Measurements from ENCODE around the gene MINDY1. TPM values are rescaled to one million over a fixed set of nuclear protein-coding genes. Genes with fewer than 3 reads are reported as not detected.

MINDY1 gene
- total RNA-seq, 1 donor from 2014 or later, result 9.9 TPM

- no peak for DNase-seq (ENCODE audit: low read depth in 2 of 2)
Measured at GRCh38 chr1:150967936-150968335, 38.8 kb downstream of the MINDY1 start.

- DNase-seq (ENCODE audit: low read depth in 2 of 2), result no peak
Measured at GRCh38 chr1:150966011-150966410, 40.7 kb downstream of the MINDY1 start.

GRCh38 chr1:150965605-150966004 lies 41.1 kb downstream of the MINDY1 start:
- no peak for DNase-seq (ENCODE audit: low read depth in 2 of 2)

- DNase-seq (ENCODE audit: low read depth in 2 of 2), result no peak
Measured at GRCh38 chr1:150964164-150964489, 42.6 kb downstream of the MINDY1 start.

GRCh38 chr1:150963321-150964163 lies 43.2 kb downstream of the MINDY1 start:
- DNase-seq (ENCODE audit: low read depth in 2 of 2), result no peak

GRCh38 chr1:150961756-150962155 lies 44.9 kb downstream of the MINDY1 start:
- DNase-seq (ENCODE audit: low read depth in 2 of 2), result no peak

GRCh38 chr1:150960646-150961045 lies 46.1 kb downstream of the MINDY1 start:
- no peak for DNase-seq (ENCODE audit: low read depth in 2 of 2)

- no peak for DNase-seq (ENCODE audit: low read depth in 2 of 2)
Measured at GRCh38 chr1:150957666-150958065, 49.0 kb downstream of the MINDY1 start.

GRCh38 chr1:150955280-150955679 lies 51.4 kb downstream of the MINDY1 start:
- no peak for DNase-seq (ENCODE audit: low read depth in 2 of 2)

- DNase-seq (ENCODE audit: low read depth in 2 of 2), result no peak
Measured at GRCh38 chr1:150954708-150955107, 52.0 kb downstream of the MINDY1 start.

Other genes with a start within 250 kb of the MINDY1 start
- gene CTSS, start 241.1 kb downstream of the MINDY1 start, total RNA-seq, result 31.4 and 38.3 TPM in 2 replicates
- 0.60 and 0.65 TPM in 2 replicates for gene CTSK, start 198.6 kb downstream of the MINDY1 start, total RNA-seq
- 12.9 and 19.0 TPM in 2 replicates for gene ARNT, start 130.3 kb downstream of the MINDY1 start, total RNA-seq
- gene CTXND2, start 119.8 kb downstream of the MINDY1 start, total RNA-seq, result not detected in 2 replicates
- gene SETDB1, start 80.5 kb downstream of the MINDY1 start, total RNA-seq, result 21.1 and 28.6 TPM in 2 replicates
- 66.7 and 97.4 TPM in 2 replicates for gene CERS2, start 32.1 kb downstream of the MINDY1 start, total RNA-seq
- not detected in 2 replicates for gene ANXA9, start 24.6 kb downstream of the MINDY1 start, total RNA-seq
- 3.5 and 5.6 TPM in 2 replicates for gene PRUNE1, start 1.5 kb upstream of the MINDY1 start, total RNA-seq
- under 0.01 and 0.20 TPM in 2 replicates for gene BNIPL, start 29.7 kb upstream of the MINDY1 start, total RNA-seq
- gene C1orf56, start 40.8 kb upstream of the MINDY1 start, total RNA-seq, result 0.79 and 0.87 TPM in 2 replicates
- 40.5 and 54.8 TPM in 2 replicates for gene CDC42SE1, start 52.7 kb upstream of the MINDY1 start, total RNA-seq
- gene MLLT11, start 53.5 kb upstream of the MINDY1 start, total RNA-seq, result 1.4 and 2.8 TPM in 2 replicates
- gene GABPB2, start 63.9 kb upstream of the MINDY1 start, total RNA-seq, result 3.3 and 5.4 TPM in 2 replicates
- gene SEMA6C, start 139.7 kb upstream of the MINDY1 start, total RNA-seq, result 4.8 and 12.7 TPM in 2 replicates
- 0.20 TPM in 1 of 2 replicates, not detected in the other for gene TNFAIP8L2, start 149.7 kb upstream of the MINDY1 start, total RNA-seq
- gene LYSMD1, start 159.0 kb upstream of the MINDY1 start, total RNA-seq, result 2.0 and 5.0 TPM in 2 replicates
- gene SCNM1, start 159.2 kb upstream of the MINDY1 start, total RNA-seq, result 16.3 and 26.8 TPM in 2 replicates
- gene TMOD4, start 169.1 kb upstream of the MINDY1 start, total RNA-seq, result not detected in 2 replicates
- gene VPS72, start 183.3 kb upstream of the MINDY1 start, total RNA-seq, result 33.6 and 40.5 TPM in 2 replicates
- 30.1 and 39.1 TPM in 2 replicates for gene PIP5K1A, start 191.7 kb upstream of the MINDY1 start, total RNA-seq
- 182 and 185 TPM in 2 replicates for gene PSMD4, start 247.8 kb upstream of the MINDY1 start, total RNA-seq

Data from lung microvascular endothelial cell (primary cell).